SK-N-SH (cell line): ENCODE data around the gene UNC45A. TPM values are rescaled to one million over a fixed set of nuclear protein-coding genes. Genes with fewer than 3 reads are reported as not detected.
A peak's percentile ranks its signal among the peaks of the same experiment; 100 is the strongest.
"Not testable (repeated sequence)": the region's sequence is repeated elsewhere in the genome, so short reads cannot be mapped to it uniquely, and the experiment has no call there.

Source experiments
- CTCF ChIA-PET: fragments of 300-600, 350-600 bp; formaldehyde crosslinking; extraction: SDS; loops from one replicate; lab custom pipeline; 2021; lab: Yijun Ruan, JAX
- POLR2A ChIA-PET: fragments of 350-600 bp; sonication (Branson Sonifier 250); formaldehyde crosslinking; extraction: SDS; loops from one replicate; lab custom pipeline; 2020; ENCODE audit warnings: antibody characterized with exemption, inconsistent platforms; lab: Yijun Ruan, JAX
- DNase-seq: peaks from one replicate; pipeline ENCODE4 v3.0.0; 2012
- H2AFZ ChIP-seq: fragments of 200-600 bp; sonication (generic); 2 replicates; pipeline ENCODE4 v1.8.1; 2016; ENCODE audit warnings: antibody characterized with exemption, mild to moderate bottlenecking, low read depth
- H3F3A ChIP-seq: fragments of 200-600 bp; sonication (generic); replicated peaks from 2 replicates; pipeline ENCODE3; 2016; ENCODE audit warnings: antibody characterized with exemption, mild to moderate bottlenecking; ENCODE audit not compliant: insufficient read depth
- H3K27ac ChIP-seq, 2 experiments: fragments of 200-500 bp in 1 of 2; fragments of 200-600 bp in 1 of 2; sonication (Bioruptor generic) in 1 of 2; sonication (generic), shearing (Covaris generic) in 1 of 2; 2 replicates each; pipeline versions ENCODE4 v1.5.1 to v1.6.1; 2014 to 2016; ENCODE audit warnings: low read depth in 2 of 2, inconsistent platforms in 1 of 2, low read length in 1 of 2, mild to moderate bottlenecking in 1 of 2, mixed read lengths in 1 of 2
- H3K27me3 ChIP-seq: fragments of 200-600 bp; sonication (generic), shearing (Covaris generic); 2 replicates; pipeline ENCODE4 v1.6.1; 2016; ENCODE audit warnings: mixed run types; ENCODE audit not compliant: insufficient read depth
- H3K36me3 ChIP-seq, 2 experiments: fragments of 200-500 bp in 1 of 2; fragments of 200-600 bp in 1 of 2; sonication (Bioruptor generic) in 1 of 2; sonication (generic) in 1 of 2; replicated peaks in 1 of 2; 2 replicates each; pipeline versions ENCODE3 to v1.5.1; 2014 to 2016; ENCODE audit warnings: low read length in 1 of 2, mild to moderate bottlenecking in 1 of 2; ENCODE audit not compliant: insufficient read depth in 2 of 2, control insufficient read depth in 1 of 2
- H3K4me1 ChIP-seq, 2 experiments: fragments of 200-500 bp in 1 of 2; fragments of 200-600 bp in 1 of 2; sonication (Bioruptor generic) in 1 of 2; sonication (generic), shearing (Covaris generic) in 1 of 2; 2 replicates each; pipeline versions ENCODE4 v1.5.1 to v1.6.1; 2014 to 2016; ENCODE audit warnings: low read depth in 1 of 2, low read length in 1 of 2, mixed run types in 1 of 2; ENCODE audit not compliant: insufficient read depth in 2 of 2, control insufficient read depth in 1 of 2
- H3K4me2 ChIP-seq: fragments of 200-600 bp; sonication (generic), shearing (Covaris generic); 2 replicates; pipeline ENCODE4 v1.6.1; 2017; ENCODE audit warnings: mixed run types
- H3K4me3 ChIP-seq, 2 experiments: fragments of 200-500 bp in 1 of 2; fragments of 200-600 bp in 1 of 2; sonication (Bioruptor generic) in 1 of 2; sonication (generic), shearing (Covaris generic) in 1 of 2; 2 replicates each; pipeline versions ENCODE4 v1.5.1 to v1.8.1; 2014 to 2016; ENCODE audit warnings: low read depth in 2 of 2, inconsistent platforms in 1 of 2, low read length in 1 of 2, mild to moderate bottlenecking in 1 of 2, mixed read lengths in 1 of 2, moderate library complexity in 1 of 2
- H3K79me2 ChIP-seq: fragments of 200-600 bp; sonication (generic); 2 replicates; pipeline ENCODE4 v1.8.1; 2017; ENCODE audit warnings: mild to moderate bottlenecking; ENCODE audit not compliant: insufficient read depth
- H3K9ac ChIP-seq: fragments of 200-600 bp; sonication (generic); 2 replicates; pipeline ENCODE4 v1.6.1; 2017; ENCODE audit warnings: mixed run types
- H3K9me2 ChIP-seq: fragments of 200-600 bp; sonication (generic); 2 replicates; pipeline ENCODE4 v1.6.1; 2017; ENCODE audit warnings: mixed run types
- H3K9me3 ChIP-seq: fragments of 200-600 bp; sonication (generic); 2 replicates; pipeline ENCODE4 v1.6.1; 2017; ENCODE audit warnings: mixed run types, mild to moderate bottlenecking, moderate library complexity
- H4K20me1 ChIP-seq: fragments of 200-600 bp; sonication (generic); 2 replicates; pipeline ENCODE4 v1.6.1; 2017; ENCODE audit warnings: mild to moderate bottlenecking, mixed run types; ENCODE audit not compliant: insufficient read depth
- EZH2phosphoT487 ChIP-seq: fragments of 200-600 bp; sonication (generic); IDR thresholded peaks from 2 replicates; pipeline ENCODE4 v1.6.1; 2017; ENCODE audit warnings: low read depth, mixed run types, mild to moderate bottlenecking, antibody characterized with exemption, moderate library complexity, borderline replicate concordance
- MXI1 ChIP-seq: IDR thresholded peaks from 2 replicates; pipeline ENCODE4 v1.6.1; 2012; ENCODE audit warnings: mild to moderate bottlenecking, low read depth, low read length, improper control_type of control experiment
- NFIC ChIP-seq: IDR thresholded peaks from 2 replicates; pipeline ENCODE4 v1.4.0; 2012; ENCODE audit warnings: borderline replicate concordance
- NRF1 ChIP-seq: IDR thresholded peaks from 2 replicates; pipeline ENCODE4 v1.6.1; 2012; ENCODE audit warnings: low read depth, mild to moderate bottlenecking, low read length
- RAD21 ChIP-seq: IDR thresholded peaks from 2 replicates; pipeline ENCODE4 v1.6.1; 2012; ENCODE audit warnings: mild to moderate bottlenecking, low read length
- RXRA ChIP-seq: IDR thresholded peaks from 2 replicates; pipeline ENCODE4 v1.4.0; 2012; ENCODE audit warnings: low read depth, mild to moderate bottlenecking, borderline replicate concordance
- SMC3 ChIP-seq: IDR thresholded peaks from 2 replicates; pipeline ENCODE4 v1.6.1; 2012; ENCODE audit warnings: low read depth, low read length, improper control_type of control experiment
- YY1 ChIP-seq: IDR thresholded peaks from 2 replicates; pipeline ENCODE4 v1.4.0; 2012; ENCODE audit warnings: low read depth, mild to moderate bottlenecking
- WGBS: methylation state at CpG from one replicate; pipeline ENCODE4 v1.1.6; 2017; ENCODE audit warnings: low lambda C conversion rate; 5-methylcytosine and 5-hydroxymethylcytosine counted together
- polyA plus RNA-seq, 3 experiments: library from polyadenylated mRNA; depleted of rRNA; stranded (reverse); fragments of >200 nt; gene quantifications; 2 replicates each; pipeline ENCODE4 v1.2.3, GENCODE V29; 2012
- TF ChIP-seq, protein P1 (sequence below): IDR thresholded peaks from 2 replicates; pipeline ENCODE4; 2012
- TF ChIP-seq, protein P2 (sequence below): fragments of 200-600 bp; sonication (generic); IDR thresholded peaks from 2 replicates; pipeline ENCODE4 v1.6.1; 2017; ENCODE audit warnings: antibody characterized with exemption, mild to moderate bottlenecking, moderate library complexity

The UNC45A gene
- polyA plus RNA-seq, 1 of the 3 experiments (the other 2 are of a cell fraction) = 85.1 TPM

DNA sequence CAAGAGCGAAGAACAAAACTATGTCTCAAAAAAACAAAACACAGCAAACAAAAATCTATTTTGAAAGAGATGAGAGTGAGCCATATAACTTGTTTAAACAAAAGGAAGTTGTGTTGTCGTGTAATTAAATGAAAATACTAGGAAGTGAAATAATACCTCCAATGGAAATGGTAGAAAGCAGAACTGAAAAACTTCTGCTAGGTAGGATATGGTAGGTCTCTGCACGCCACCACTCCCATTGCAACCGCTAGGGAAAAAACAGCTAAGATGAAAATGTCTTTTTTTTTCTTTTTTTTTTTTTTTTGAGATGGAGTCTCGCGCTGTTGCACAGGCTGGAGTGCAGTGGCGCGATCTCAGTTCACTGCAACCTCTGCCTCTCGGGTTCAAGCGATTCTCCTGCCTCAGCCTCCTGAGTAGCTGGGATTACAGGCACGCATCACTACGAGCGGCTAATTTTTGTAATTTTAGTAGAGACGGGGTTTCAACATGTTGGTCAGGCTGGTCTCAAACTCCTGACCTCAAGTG lies 37.9 kb upstream of the UNC45A start:
- H3F3A ChIP-seq, H3K9ac ChIP-seq, DNase-seq, H3K9me2 ChIP-seq, H3K79me2 ChIP-seq, H3K36me3 ChIP-seq, H4K20me1 ChIP-seq, POLR2A ChIA-PET, H3K9me3 ChIP-seq, H3K27me3 ChIP-seq, H3K4me3 ChIP-seq, H2AFZ ChIP-seq, H3K4me2 ChIP-seq, H3K27ac ChIP-seq: not testable (repeated sequence)
- peaks cover 0 to 12% of the 10 kb centered on the region in 2 experiments; a peak in 1 of 4 replicates for H3K4me1 ChIP-seq
- CTCF ChIA-PET = interaction anchor here (1.3 to 6.4 kb wide), 5 partner anchors 11 to 249 kb away, joined by 3 to 93 read pairs (median 6); partner anchors contain the start of genes FES, HDDC3 and UNC45A
- 94% methylated on average over 14 of the region's 14 CpGs for WGBS

DNA sequence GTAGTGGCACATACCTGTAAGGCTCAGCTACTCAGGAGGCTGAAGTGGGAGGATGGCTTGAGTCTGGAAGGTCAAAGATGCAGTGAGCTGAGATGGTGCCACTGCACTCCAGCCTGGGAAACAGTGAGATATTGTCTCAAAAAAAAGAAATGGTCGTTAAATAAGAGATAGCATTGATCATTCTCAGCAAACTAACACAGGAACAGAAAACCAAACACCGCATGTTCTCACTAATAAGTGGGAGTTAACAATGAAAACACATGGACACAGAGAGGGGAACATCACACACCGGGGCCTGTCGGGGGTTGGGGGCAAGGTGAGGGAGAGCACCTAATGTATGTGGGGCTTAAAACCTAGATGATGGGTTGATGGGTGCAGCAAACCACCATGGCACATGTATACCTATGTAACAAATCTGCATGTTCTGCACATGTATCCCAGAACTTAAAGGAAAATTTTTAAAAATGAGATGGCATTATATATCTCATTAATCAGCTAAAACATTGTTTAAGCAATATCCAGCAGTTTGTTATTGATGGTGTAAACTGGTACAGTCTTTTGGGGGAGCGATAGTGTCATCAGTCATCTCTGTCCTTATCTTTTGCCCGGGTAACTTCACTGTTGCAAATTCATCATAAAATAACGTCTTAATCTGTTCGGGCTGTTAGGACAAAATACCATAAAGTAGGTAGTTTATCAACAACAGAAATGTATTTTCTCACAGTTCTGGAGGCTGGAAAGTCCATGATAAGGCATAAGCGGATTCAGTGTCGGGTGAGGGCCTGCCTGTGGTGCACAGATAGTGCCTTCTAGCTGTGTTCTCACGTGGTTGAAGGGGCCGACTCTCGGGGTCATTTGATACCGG lies 33.7 kb upstream of the UNC45A start:
- peak overlapping the region; percentile 61 for H3K9ac ChIP-seq
- H4K20me1 ChIP-seq = no peaks in the 10 kb centered on the region
- H2AFZ ChIP-seq = peak overlapping the region; percentile 92
- no peaks in the 10 kb centered on the region for H3K79me2 ChIP-seq
- CTCF ChIA-PET = interaction anchor here (1.0 to 7.5 kb wide), 9 partner anchors 9 to 582 kb away, joined by 3 to 121 read pairs (median 7); partner anchors contain the start of genes HDDC3 and UNC45A
- POLR2A ChIA-PET = no interaction called here
- peak overlapping the region; percentile 76 for H3K4me2 ChIP-seq
- H3K4me1 ChIP-seq = peaks cover 3 to 11% of the 10 kb centered on the region in 2 experiments; a peak in 2 of 4 replicates
- H3K27ac ChIP-seq = peak overlapping the region; percentile 62 to 92; a peak in 3 of 4 replicates
- TF ChIP-seq, protein P1, sequence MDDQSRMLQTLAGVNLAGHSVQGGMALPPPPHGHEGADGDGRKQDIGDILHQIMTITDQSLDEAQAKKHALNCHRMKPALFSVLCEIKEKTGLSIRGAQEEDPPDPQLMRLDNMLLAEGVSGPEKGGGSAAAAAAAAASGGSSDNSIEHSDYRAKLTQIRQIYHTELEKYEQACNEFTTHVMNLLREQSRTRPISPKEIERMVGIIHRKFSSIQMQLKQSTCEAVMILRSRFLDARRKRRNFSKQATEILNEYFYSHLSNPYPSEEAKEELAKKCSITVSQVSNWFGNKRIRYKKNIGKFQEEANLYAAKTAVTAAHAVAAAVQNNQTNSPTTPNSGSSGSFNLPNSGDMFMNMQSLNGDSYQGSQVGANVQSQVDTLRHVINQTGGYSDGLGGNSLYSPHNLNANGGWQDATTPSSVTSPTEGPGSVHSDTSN = no peak
- no peak for TF ChIP-seq SMC3
- TF ChIP-seq EZH2phosphoT487 = no peak
- TF ChIP-seq, protein P2, sequence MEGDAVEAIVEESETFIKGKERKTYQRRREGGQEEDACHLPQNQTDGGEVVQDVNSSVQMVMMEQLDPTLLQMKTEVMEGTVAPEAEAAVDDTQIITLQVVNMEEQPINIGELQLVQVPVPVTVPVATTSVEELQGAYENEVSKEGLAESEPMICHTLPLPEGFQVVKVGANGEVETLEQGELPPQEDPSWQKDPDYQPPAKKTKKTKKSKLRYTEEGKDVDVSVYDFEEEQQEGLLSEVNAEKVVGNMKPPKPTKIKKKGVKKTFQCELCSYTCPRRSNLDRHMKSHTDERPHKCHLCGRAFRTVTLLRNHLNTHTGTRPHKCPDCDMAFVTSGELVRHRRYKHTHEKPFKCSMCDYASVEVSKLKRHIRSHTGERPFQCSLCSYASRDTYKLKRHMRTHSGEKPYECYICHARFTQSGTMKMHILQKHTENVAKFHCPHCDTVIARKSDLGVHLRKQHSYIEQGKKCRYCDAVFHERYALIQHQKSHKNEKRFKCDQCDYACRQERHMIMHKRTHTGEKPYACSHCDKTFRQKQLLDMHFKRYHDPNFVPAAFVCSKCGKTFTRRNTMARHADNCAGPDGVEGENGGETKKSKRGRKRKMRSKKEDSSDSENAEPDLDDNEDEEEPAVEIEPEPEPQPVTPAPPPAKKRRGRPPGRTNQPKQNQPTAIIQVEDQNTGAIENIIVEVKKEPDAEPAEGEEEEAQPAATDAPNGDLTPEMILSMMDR = no peak
- no peak for TF ChIP-seq YY1
- TF ChIP-seq NFIC = no peak
- TF ChIP-seq RXRA = no peak
- no peak for TF ChIP-seq RAD21
- no peak for TF ChIP-seq MXI1
- no peak for TF ChIP-seq NRF1
- no peaks in the 10 kb centered on the region for H3K9me2 ChIP-seq
- peaks cover 10% of the 10 kb centered on the region for H3F3A ChIP-seq
- no peak for DNase-seq
- 67% methylated on average over 14 of the region's 14 CpGs for WGBS
- H3K27me3 ChIP-seq = no peaks in the 10 kb centered on the region
- no peaks in the 10 kb centered on the region for H3K9me3 ChIP-seq
- H3K36me3 ChIP-seq = peaks cover 0 to 13% of the 10 kb centered on the region in 2 experiments
- H3K4me3 ChIP-seq = peak overlapping the region; percentile 68 to 91
